SU-DHL-6 (cell line): ENCODE results near the gene ATP8A1.

Source experiments
- EZH2phosphoT487 ChIP-seq: fragments of 200-600 bp; sonication (generic), shearing (Covaris generic); conservative IDR thresholded peaks from 2 replicates; pipeline ENCODE4 v1.6.1; 2018; ENCODE audit warnings: mild to moderate bottlenecking, antibody characterized with exemption, low read length, moderate library complexity, mixed read lengths
- TF ChIP-seq, protein P1 (sequence below): fragments of 200-600 bp; sonication (generic); IDR thresholded peaks from one replicate; pipeline ENCODE4 v1.5.1; 2017; ENCODE audit warnings: antibody characterized with exemption, mild to moderate bottlenecking, low read length, moderate library complexity; ENCODE audit not compliant: insufficient read depth, poor library complexity, severe bottlenecking

DNA sequence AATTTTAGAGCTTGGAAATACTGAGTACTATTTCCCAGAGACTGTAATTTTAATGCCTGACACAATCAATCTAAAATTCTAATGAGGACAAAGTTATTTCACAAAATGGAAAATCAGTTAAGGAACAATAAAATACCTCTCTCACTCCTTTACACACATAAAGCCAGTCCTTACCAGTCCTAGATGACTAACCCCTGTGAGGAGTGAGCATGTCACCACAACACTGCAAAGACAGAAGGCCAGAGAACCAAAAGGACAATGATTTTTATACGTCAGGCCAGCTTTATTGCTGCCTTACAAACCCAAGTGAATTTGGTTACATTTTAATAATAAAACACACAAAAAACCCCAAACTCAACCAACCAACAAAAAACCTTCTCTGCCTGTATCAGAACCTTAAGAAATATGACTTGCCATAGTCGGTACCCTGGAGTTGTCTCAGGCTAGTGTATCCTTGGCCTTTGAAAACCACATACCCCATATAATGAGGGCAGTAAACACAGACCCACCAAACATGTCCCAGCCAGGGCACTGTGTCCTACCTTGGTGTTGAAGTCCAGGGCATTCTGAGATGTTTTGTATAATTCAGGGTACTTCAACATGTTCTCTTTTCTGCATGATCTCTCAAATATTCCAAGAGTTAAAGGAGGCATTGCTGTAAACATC, 202.0 kb downstream of the ATP8A1 start:
- TF ChIP-seq, protein P1, sequence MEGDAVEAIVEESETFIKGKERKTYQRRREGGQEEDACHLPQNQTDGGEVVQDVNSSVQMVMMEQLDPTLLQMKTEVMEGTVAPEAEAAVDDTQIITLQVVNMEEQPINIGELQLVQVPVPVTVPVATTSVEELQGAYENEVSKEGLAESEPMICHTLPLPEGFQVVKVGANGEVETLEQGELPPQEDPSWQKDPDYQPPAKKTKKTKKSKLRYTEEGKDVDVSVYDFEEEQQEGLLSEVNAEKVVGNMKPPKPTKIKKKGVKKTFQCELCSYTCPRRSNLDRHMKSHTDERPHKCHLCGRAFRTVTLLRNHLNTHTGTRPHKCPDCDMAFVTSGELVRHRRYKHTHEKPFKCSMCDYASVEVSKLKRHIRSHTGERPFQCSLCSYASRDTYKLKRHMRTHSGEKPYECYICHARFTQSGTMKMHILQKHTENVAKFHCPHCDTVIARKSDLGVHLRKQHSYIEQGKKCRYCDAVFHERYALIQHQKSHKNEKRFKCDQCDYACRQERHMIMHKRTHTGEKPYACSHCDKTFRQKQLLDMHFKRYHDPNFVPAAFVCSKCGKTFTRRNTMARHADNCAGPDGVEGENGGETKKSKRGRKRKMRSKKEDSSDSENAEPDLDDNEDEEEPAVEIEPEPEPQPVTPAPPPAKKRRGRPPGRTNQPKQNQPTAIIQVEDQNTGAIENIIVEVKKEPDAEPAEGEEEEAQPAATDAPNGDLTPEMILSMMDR: no peak
- TF ChIP-seq EZH2phosphoT487: no peak
